ENCODE data around the gene NAXD. TPM values are rescaled to one million over a fixed set of nuclear protein-coding genes. Genes with fewer than 3 reads are reported as not detected.
A peak's percentile ranks its signal among the peaks of the same experiment; 100 is the strongest.

NAXD gene
- total and polyA plus RNA-seq, 10 donors: 25.1 to 40.9 (median 34.1) TPM

- WGBS, 5 donors: 93 to 96% (median 96%) methylated on average over 11 of the region's 11 CpGs
- TF ChIP-seq POLR2A (IDR thresholded peaks at IDR 0.05) (no peak), POLR2AphosphoS5 (IDR thresholded peaks at IDR 0.05) (no peak), CTCF (IDR thresholded peaks at IDR 0.05 in 8 of 11, conservative IDR thresholded peaks at IDR 0.05 in 3 of 11) (no peak)
- no peak overlapping the region for H3K27ac ChIP-seq
- no peaks in the 10 kb centered on the region for H3K9me3 ChIP-seq
- no peaks in the 10 kb centered on the region for H3K27me3 ChIP-seq (replicated peaks in 1 of 7)
- H3K36me3 ChIP-seq: peaks cover 0 to 97% (median 68%) of the 10 kb centered on the region in 6 donors
- H3K4me1 ChIP-seq: peaks cover 0 to 12% (median 0%) of the 10 kb centered on the region in 6 donors
- intact Hi-C loops (cut with DNase I; ENCODE audit: low total_unique reads): no loop called here
- no peak overlapping the region for H3K4me3 ChIP-seq
- DNase-seq: peak; percentile 17
These were observed 70.1 kb downstream of the NAXD start for GRCh38 chr13:110685305-110686020.

- Histone ChIP-seq H3K4me1 (peaks cover 0 to 7% (median 0%) of the 10 kb centered on the region in 6 donors), H3K9me3 (no peaks in the 10 kb centered on the region), H3K36me3 (peaks cover 0 to 96% (median 55%) of the 10 kb centered on the region in 6 donors), H3K4me3 (no peak overlapping the region), H3K27ac (no peak overlapping the region), H3K27me3 (replicated peaks in 1 of 7) (no peaks in the 10 kb centered on the region)
- 91 to 96% (median 94%) methylated on average over 13 to 16 of the region's 16 CpGs for WGBS, 5 donors
- intact Hi-C loops (cut with DNase I; ENCODE audit: low total_unique reads): no loop called here
- TF ChIP-seq POLR2A (IDR thresholded peaks at IDR 0.05) (no peak), POLR2AphosphoS5 (IDR thresholded peaks at IDR 0.05) (no peak), CTCF (IDR thresholded peaks at IDR 0.05 in 8 of 11, conservative IDR thresholded peaks at IDR 0.05 in 3 of 11) (no peak)
- peak; percentile 21 for DNase-seq
These were observed 72.4 kb downstream of the NAXD start for GRCh38 chr13:110687736-110688135.

GRCh38 chr13:110689041-110689440, 73.7 kb downstream of the NAXD start:
- TF ChIP-seq CTCF (IDR thresholded peaks at IDR 0.05 in 8 of 11, conservative IDR thresholded peaks at IDR 0.05 in 3 of 11): no peak
- no peak for TF ChIP-seq POLR2AphosphoS5 (IDR thresholded peaks at IDR 0.05)
- no peak for TF ChIP-seq POLR2A (IDR thresholded peaks at IDR 0.05)
- no peak overlapping the region for H3K27ac ChIP-seq
- H3K36me3 ChIP-seq: peaks cover 0 to 95% (median 52%) of the 10 kb centered on the region in 6 donors
- H3K27me3 ChIP-seq (replicated peaks in 1 of 7): no peaks in the 10 kb centered on the region
- H3K9me3 ChIP-seq: no peaks in the 10 kb centered on the region
- H3K4me1 ChIP-seq: no peaks in the 10 kb centered on the region
- intact Hi-C loops (cut with DNase I; ENCODE audit: low total_unique reads): no loop called here
- DNase-seq: peak; percentile 30
- WGBS, 5 donors: 83 to 92% (median 87%) methylated on average over 8 to 9 of the region's 9 CpGs
- H3K4me3 ChIP-seq: no peak overlapping the region

Other genes starting within 250 kb of the NAXD start
- gene RAB20, start 53.8 kb upstream of the NAXD start, total RNA-seq: 10 to 100 TPM; 46.9 to 96.4 (median 61.1) TPM
- 10 to 100 TPM; 19.1 to 49.0 (median 39.6) TPM for gene RAB20, start 53.8 kb upstream of the NAXD start, polyA plus RNA-seq
- gene CARS2, start 90.6 kb downstream of the NAXD start, total RNA-seq: 100 to 1,000 TPM in 1 of 7 donors, 10 to 100 TPM in 6; 63.9 to 113 (median 77.9) TPM
- 100 to 1,000 TPM in 2 of 3 donors, 10 to 100 TPM in 1; 69.5 to 109 (median 105) TPM for gene CARS2, start 90.6 kb downstream of the NAXD start, polyA plus RNA-seq
- gene ING1, start 98.2 kb downstream of the NAXD start, total RNA-seq: 10 to 100 TPM; 15.1 to 32.4 (median 22.9) TPM
- gene ING1, start 98.2 kb downstream of the NAXD start, polyA plus RNA-seq: 10 to 100 TPM; 10.5 to 16.0 (median 12.0) TPM

Measured in spleen (tissue), 11 donors.